Stimulated activated CD4-positive, alpha-beta T cell treated with anti-CD3 and anti-CD28 coated beads, TNF-alpha, amount 100 ng/mL, for 1 hour (primary cell): Measurements from ENCODE around the gene RRP12.
"Not testable (repeated sequence)": the region's sequence is repeated elsewhere in the genome, so short reads cannot be mapped to it uniquely, and the experiment has no call there.

Source experiments
- DNase-seq, 3 donors: peaks; one replicate each; pipeline ENCODE4 v3.0.0-alpha.2; 2020; ENCODE audit warnings: low read depth in 3 of 3, low spot score in 1 of 3

Gene RRP12

DNA sequence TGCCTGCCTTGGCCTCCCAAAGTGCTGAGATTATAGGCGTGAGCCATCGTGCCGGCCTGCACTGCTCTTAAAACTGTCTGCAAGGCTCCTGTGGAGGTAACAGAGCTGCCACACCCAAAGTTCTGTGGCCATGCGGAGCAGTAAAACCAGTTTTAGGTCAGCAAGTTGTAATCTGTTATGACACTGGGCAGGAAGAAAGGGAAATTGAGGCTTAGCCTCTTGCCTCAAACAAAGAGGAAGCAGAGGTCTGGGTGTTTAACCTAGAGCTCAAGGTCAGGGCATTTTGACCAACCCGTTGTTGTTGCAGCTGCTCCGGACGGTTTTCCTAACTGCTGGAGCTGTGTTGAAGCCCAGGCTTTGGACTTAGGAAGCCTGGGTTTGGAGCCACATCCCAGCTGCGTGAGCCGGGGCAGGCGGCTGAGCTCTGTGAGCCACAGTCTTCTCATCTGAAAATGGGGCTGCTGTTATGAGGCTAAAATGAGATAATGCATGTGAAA, 7.4 kb upstream of the RRP12 start:
- no peak for DNase-seq

DNA sequence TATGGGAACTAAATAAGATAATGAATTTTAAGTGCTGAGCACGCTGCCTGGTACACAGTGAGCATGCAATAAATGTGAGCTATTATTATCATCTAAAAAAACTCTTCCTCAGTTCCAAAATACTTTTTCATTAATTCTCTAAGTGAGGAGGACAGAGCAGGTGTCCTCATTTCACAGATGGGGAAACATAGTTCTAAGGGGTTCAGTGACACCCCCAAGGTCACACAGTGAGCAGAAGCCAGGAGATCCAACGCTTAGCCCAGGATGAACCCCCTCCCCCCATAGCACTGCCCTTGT, 6.8 kb upstream of the RRP12 start:
- no peak for DNase-seq

DNA sequence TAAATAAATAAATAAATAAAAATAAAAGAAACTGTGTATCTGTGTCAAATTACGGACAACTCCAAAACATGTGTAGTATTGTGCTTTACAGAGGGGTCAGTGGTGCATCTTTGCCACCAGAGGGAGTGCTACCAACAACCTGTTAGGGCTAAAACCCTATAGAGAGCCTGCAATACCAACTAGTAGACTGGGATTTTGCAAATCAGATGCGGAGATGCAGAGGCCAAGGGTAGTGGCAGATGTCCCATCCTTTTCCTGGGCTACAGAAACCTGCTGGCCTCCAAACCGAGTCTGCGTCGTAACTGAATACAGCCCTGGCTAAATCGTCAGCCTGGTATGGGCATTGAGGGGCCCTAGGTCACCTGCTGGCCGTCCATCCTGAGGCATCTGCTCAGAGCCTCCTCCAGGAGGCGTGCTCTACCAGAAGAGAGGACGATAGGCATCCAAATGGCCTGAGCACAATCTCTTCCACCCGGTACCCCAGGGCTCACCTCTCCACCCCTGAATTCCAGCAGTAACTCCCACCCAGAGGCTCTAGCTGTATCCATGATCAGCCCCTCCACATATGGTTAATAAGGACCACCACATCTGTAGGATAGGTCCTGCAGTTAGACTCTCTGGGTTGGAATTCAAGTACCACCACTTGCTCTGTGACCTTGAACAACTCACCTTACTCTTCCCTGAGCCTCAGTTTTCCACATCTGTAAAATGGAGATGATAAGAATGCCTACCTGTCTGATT, 6.2 kb upstream of the RRP12 start:
- no peak for DNase-seq

DNA sequence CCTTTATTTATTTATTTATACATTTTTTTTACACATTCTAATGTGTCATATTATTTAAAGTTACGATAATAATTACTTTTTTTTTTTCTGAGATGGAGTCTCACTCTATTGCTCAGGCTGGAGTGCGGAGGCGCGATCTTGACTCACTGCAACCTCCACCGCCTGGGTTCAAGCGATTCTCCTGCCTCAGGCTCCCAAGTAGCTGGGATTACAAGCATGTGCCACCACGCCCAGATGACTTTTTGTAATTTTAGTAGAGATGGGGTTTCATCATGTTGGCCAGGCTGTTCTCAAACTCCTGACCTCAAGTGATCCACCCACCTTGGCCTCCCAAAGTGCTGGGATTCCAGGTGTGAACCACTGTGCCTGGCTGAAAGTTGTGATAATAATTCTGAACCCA, 5.3 kb upstream of the RRP12 start:
- DNase-seq, result not testable (repeated sequence)

DNA sequence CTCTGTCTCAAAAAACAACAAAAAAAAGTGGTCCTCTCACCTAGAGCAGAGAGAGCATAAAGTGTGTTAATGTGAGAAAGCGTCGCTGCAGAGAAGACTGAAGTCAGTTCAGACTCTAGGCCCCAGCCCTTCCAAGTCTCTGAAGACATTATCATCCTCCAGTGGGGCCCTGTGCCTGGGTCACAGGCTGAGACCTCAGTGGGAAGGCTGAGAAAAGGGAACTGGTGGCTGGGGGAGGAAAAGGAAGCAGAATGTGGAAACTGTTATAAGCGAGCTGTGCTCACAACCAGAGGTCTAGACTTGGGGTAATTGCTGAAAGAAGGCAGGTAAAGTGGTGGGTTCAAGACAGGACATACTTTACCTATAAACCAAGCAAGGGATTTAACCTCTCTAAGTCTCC, 4.9 kb upstream of the RRP12 start:
- DNase-seq, result no peak

DNA sequence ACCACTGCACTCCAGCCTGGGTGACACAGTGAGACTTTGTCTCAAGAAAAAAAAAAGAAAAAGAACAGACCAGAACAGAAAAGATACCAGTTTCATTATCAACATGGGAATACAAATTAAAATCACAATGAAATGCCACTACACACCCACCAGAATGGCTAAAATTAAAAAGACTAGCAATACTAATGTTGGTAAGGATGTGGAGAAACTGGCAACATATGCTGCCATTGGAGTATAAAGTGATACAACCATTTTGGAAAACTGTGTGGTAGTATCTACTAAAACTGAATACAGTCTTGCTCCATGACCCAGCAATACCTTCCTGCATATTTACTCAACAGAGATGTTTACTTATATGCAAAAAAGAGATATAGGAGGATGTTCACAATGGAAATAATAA, 2.9 kb upstream of the RRP12 start:
- DNase-seq, result no peak

DNA sequence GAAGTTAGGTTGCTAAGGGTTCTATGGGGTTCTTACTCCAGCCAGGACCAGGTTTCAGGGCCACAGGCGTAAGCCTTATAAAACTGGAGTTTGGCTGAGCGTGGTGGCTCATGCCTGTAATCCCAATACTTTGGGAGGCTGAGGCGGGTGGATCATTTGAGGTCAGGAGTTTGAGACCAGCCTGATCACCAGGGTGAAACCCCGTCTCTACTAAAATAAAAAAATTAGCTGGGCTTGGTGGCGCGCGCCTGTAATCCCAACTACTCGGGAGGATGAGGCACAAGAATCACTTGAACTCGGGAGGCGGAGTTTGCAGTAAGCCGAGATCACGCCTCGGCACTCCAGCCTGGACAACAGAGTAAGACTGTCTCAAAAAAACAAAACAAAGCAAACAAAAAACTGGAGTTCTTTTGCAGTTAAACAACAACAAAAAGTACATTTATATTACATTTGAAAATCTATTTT, 347 bp upstream of the RRP12 start:
- no peak for DNase-seq

DNA sequence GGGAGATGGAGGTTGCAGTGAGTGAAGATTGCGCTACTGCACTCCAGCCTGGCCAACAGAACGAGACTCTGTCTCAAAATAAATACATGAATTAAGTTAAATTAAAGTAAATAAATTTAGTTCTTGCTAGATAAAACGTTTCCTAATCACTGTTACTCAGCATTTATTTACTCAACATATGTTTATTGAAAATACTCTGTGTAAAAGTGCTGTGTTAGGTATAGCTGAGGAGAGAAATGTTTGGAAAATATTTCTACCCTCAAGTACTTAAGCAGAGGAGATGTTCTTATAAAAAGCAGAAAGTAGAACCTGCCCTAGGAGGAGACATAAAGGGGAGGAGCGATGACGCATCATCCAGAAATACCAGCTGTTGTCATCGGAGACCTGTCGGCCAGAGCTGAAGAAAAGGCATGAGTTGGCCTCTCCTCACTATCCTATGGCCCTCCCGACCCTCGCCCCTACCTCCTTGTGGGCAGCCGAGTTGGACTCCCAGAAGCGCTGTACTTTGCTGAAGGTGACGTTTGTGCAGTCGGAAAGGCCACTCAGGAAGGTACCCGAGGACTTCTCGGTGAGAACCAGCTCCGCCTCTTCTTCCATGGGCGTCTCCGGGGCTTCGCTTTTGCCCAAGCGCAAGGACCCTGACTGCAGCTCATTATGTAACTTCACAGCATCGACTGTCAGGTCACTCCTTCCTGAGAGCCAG, 1.1 kb downstream of the RRP12 start:
- DNase-seq, result no peak

DNA sequence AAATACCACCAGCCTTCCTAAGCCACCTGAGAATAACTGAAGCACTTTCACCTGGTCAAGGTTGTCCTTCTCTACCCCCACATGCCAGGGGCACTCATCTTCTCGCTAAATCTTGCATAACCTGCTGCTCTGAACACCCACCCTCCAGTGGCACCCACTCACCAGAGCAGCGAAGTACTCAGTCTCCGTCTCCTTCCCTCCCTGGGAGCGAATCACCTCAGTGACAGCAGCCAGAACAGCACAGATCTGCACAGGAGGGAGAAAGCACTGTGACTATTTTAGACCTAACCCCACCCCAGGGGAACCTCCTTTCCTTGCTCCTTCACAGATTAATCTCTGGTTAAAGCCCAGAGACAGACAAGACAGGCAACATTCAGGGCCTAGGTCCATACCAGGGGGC, 5.1 kb downstream of the RRP12 start:
- no peak for DNase-seq

DNA sequence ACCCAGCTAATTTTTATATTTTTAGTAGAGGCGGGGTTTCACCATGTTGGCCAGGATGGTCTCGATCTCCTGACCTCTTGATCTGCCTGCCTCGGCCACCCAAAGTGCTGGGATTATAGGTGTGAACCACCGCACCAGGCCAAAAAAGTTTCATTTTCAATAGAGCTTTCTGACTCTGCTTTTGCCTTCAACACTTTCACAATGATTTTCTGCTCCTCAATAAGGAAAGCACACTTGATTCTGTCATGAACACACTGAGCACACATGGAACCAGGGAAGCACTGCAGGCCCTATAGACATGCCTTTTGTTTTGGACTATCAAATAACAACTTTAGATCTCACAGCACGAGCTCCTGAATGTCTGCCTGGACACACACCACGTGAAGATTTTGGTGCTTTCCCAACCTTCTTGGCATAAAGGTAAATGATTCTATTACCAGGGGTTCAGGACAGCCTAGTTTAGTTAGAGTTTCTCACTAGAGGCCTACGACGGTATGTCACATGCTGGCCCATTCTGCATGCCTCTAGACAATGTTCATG, 8.0 kb downstream of the RRP12 start:
- no peak for DNase-seq

DNA sequence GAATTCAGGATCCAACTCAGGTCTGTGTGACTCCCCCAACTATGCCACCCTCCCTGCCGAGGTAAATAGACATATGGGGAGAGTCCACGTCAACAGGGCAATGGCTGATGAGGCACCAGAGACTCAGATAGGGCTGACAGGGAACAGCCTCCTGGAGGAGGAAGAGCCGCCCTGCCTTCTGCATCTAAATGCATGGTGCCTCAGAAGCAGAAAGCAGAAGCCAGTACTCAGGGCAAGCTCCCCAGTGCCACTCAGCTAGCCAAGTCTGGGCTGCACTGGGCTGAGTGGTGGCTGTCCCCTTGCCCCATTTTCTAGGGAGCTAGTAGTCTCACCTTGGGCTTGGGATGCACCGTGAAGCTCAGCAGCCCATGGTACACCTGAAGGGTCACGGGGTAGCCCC, 11.0 kb downstream of the RRP12 start:
- DNase-seq, result no peak

DNA sequence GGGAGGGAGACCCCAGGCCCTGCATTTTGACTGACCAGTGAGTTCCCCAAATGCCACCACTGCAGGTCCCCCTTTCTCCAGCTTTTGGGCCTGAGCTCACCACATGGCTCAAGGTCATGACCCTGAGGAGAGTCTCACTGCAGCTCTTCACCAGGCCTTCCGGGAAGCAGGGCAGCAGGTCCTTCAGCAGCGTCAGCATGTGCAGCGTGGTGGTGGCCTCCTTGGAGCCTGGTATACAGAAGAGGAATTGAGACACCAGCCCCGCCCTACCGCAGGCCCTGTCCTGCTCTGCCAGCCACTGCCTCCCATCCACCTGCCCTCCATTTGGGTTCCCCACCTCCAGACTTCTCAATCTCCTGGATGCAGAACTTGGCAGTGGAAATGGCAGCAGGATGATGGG, 13.0 kb downstream of the RRP12 start:
- no peak for DNase-seq

DNA sequence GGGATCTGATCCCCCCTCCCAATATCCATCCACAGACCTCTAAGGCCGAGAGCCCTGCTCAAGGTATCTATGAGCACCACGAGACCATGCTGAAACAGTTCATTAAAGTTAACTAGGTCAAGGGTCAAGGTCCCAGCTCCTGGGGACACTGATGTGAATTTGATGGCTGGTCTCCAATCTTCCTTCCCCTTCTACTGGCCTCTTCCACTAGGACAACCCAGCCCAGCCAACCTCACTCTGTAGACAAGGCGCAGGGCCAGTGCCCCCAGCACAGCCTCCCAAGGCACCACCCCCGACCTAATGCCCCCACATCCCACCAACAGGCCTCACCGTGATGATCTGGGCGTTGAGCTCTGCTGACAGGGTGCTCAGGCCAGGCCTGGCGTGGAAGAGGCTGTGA, 15.6 kb downstream of the RRP12 start:
- DNase-seq, result no peak

DNA sequence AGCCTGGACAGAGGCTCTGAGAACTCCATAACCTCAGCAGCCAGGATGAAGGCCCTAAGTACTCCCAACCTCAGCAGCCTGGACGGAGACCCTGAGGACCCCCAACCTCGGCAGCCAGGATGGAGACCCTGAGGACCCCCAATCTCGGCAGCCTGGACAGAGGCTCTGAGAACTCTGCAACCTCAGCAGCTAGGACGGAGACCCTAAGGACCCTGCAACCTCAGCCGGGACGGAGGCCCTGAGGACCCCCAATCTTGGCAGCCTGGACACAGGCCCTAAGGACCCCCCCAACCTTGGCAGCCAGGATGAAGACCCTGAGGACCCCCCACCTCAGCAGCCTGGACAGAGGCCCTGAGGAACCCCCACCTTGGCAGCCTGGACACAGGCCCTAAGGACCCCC, 16.5 kb downstream of the RRP12 start:
- DNase-seq, result no peak

DNA sequence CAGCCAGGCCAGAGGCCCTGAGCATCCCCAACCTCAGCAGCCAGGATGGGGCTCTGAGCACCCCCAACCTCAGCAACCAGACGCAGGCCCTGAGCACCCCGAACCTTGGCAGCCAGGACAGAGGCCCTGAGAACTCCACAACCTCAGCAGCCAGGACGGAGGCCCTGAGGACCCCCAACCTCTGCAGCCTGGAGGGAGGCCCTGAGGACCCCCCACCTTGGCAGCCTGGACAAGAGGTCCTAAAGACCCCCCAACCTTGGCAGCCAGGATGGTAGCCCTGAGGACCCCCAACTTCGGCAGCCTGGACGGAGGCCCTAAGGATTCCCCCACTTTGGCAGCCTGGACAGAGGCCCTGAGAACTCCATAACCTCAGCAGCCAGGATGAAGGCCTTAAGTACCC, 17.0 kb downstream of the RRP12 start:
- DNase-seq, result no peak

DNA sequence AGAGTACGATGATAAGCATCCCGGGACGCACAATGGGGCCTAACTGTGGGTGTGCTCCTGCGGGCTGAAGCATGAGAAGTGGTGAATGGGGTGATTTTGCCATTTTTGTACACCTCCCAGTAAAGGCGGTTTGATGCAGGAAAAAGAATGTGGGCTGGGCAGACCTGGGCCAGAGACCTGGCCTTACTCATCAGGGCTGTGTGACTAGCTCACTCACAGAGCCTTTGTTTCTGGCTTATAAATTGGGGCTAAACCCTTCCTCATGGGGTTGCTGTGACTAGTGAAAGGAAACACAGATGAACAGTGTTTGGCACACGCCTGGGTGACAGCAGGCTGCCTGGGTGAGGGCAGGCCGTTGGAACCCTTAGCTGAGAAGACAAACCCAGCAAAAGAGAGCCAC, 18.0 kb downstream of the RRP12 start:
- no peak for DNase-seq

DNA sequence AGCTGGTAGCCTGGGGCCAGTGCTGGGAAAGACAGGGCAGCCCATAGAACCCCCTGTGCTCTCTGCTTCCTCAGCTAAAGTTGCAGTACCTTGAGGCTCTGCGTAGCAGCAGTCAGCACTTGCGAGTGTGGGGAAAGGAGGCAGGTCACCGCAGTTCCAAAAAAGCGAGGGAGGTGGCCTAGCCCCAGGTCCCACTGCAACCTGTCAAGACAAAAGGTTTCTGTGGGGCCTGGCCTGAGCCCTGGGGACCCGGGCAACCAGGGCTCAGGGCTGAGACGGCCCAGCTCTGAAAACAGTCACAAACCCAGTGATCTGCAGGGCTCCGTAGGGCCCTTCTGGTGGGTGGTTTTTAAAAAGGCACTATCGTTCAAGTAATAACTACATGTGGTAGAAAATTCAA, 19.5 kb downstream of the RRP12 start:
- DNase-seq, result no peak

DNA sequence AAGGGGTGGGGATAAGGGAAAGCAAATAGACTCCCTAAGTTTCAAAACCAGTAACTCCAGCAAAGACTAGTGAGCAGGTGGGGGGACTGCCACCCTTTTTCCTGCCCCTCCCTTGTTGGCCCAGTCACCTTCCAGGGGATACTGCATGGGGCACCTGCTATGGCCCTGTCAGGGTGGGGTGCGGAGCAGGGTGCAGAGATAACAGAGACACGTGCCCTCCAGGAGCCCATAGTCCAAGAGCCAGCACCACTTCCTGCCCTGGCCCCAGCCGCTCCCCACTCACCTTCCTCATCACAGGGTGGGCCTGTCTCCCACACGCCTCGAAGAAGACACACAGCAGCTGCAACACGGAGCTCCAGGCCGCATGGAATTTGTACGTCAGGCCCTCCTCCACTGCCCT, 20.6 kb downstream of the RRP12 start:
- DNase-seq, result no peak

DNA sequence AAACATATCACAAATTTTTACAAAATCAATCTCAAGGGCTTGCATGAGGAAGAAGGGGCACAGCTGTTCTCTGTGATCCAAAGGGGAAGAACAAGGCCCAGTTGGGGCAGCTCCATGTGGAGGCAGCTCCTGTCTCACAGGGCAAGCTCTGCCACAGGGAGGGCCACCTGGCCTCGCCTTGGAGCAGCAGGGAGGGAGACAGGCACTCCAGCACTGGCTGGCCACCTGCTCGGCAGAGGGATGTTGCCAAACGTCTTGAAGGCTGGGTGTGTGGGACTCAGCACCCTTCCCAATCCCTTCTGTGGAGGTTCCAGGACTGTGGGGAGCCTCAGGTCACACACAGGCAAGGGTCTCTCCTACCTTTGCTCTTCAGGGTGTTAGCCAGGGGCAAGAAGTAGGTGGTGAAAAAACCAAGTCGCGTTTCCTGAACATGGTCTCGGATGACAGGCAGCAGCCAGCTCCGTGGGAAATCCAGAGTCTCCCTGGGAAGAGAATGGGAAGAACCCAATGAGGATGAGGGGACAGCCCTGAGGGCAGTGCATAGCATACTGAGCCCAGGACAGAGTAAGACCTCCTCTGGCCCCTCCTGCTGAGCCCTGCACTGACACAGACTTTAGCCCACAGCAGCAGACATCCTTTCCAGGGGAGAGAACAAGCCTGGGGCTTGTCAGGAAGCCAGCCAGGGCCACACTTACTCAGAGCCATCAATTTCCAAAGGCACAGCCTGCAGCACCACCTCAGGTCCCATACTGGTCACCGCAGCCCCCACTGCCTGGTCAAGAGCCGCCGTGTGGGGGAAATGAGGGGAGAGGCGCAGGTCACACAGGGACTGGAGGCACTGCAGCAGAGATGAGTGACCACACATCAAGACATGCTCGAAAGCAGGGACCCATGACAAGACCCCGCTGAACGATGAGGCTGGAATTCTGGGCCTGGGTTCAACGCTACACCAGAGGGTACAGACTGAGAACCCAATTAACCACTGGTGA, 21.9 kb downstream of the RRP12 start:
- DNase-seq, result no peak

DNA sequence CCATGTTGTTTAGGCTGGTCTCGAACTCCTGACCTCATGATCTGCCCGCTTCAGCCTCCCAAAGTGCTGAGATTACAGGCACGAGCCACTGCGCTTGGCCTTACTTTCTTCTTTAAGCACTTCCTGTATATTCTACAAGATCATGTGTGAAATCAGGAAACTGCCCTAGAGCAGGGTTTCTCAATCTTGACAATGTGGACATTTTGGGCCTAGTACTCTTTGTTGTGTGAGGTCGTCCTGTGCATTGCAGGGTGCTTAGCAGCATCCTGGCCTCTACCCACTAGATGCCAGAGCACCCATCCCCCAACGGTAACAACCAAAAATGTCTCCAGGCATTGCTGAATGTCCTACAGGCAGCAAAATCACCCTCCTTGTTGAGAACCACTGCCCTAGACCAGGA, 24.7 kb downstream of the RRP12 start:
- no peak for DNase-seq

DNA sequence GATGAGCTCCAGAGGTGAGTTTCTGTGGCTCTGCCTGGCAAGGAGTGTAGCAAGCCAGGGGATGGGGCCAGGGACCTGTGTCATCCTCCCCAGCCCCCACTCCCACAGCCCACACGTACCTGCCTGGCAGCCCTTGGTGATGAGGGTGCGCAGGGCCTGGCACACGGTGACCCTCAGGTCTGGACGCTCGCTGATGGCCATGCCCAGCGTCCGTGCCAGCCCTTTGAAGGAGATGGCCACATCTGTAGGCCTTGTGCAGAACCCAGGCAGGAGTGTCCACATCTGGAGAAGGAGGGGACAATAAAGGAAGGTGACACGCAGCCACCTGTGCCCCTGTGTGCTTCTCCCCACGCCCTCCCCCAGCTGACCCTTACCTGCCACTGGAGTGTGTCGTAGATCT, 27.7 kb downstream of the RRP12 start:
- DNase-seq, result no peak
